ENCODE results near the gene UBE2V1. TPM values are rescaled to one million over a fixed set of nuclear protein-coding genes. Genes with fewer than 3 reads are reported as not detected.

UBE2V1 gene
- total RNA-seq, 3 donors from 2014 or later (not counting 1 experiment from before 2014, with no cell fraction given): 194 to 238 (median 236) TPM

DNA sequence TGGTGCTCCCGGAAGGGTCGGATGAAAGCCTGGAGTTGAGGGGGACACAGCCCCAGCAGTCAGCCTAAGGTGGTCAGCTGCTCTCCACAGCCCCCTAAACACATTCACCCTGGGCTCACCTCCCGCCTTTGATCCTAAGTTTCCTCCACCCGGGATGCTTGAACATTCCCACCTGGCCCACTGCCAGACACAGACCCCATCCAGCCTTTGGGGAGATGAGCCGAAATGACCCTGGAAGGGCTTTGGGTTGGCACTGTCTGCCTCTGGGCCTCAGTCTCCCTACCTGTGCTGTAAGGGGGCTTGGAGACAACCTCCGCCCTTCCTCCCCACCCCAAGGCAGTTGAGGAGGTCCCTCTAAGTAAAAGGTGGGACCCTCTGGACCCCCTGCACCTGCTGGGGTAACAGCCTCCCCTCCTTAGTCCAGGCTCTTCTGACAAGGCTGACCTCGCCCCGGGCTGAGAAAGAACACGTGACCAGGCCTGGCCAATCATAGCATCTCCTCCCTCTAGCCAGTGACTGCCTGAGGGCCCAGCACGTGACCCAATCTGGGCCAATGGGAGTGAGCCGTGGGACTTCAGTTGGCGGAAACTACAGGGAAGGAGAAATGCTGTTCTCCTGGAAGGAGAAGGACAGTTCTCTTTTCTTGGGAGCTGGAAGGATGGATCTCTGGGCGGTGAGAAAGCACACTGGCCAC lies 16.9 kb upstream of the UBE2V1 start:
- DNase-seq (no peak), ATAC-seq (no peak)
- H3K36me3 Mint-ChIP-seq: no peaks in the 10 kb centered on the region
- peaks cover 0 to 11% of the 10 kb centered on the region in 2 donors for H3K4me1 Mint-ChIP-seq
- no peak overlapping the region for H3K27ac Mint-ChIP-seq
- Histone ChIP-seq H3K9me3 (ENCODE audit: control insufficient read depth, insufficient read depth, low read length) (no peaks in the 10 kb centered on the region), H3K4me3 (ENCODE audit: low read length) (no peak overlapping the region), H3K4me1 (ENCODE audit: control insufficient read depth, insufficient read depth, low read length) (no peaks in the 10 kb centered on the region), H3K27ac (ENCODE audit: low read length) (no peak overlapping the region), H3K36me3 (ENCODE audit: control insufficient read depth, insufficient read depth, low read length) (peaks cover 52% of the 10 kb centered on the region), H3K27me3 (ENCODE audit: control insufficient read depth, insufficient read depth, low read length) (no peaks in the 10 kb centered on the region)
- WGBS (ENCODE audit: insufficient coverage): 98% methylated on average over 13 of the region's 13 CpGs
- H3K9me3 Mint-ChIP-seq: no peaks in the 10 kb centered on the region
- intact Hi-C loops (cut with micrococcal nuclease): no loop called here
- H3K4me3 Mint-ChIP-seq: no peak overlapping the region
- H3K27me3 Mint-ChIP-seq (ENCODE audit: low read depth in 2 of 2): no peaks in the 10 kb centered on the region
- TF ChIP-seq, protein P1, sequence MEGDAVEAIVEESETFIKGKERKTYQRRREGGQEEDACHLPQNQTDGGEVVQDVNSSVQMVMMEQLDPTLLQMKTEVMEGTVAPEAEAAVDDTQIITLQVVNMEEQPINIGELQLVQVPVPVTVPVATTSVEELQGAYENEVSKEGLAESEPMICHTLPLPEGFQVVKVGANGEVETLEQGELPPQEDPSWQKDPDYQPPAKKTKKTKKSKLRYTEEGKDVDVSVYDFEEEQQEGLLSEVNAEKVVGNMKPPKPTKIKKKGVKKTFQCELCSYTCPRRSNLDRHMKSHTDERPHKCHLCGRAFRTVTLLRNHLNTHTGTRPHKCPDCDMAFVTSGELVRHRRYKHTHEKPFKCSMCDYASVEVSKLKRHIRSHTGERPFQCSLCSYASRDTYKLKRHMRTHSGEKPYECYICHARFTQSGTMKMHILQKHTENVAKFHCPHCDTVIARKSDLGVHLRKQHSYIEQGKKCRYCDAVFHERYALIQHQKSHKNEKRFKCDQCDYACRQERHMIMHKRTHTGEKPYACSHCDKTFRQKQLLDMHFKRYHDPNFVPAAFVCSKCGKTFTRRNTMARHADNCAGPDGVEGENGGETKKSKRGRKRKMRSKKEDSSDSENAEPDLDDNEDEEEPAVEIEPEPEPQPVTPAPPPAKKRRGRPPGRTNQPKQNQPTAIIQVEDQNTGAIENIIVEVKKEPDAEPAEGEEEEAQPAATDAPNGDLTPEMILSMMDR (IDR thresholded peaks at IDR 0.05): no peak

DNA sequence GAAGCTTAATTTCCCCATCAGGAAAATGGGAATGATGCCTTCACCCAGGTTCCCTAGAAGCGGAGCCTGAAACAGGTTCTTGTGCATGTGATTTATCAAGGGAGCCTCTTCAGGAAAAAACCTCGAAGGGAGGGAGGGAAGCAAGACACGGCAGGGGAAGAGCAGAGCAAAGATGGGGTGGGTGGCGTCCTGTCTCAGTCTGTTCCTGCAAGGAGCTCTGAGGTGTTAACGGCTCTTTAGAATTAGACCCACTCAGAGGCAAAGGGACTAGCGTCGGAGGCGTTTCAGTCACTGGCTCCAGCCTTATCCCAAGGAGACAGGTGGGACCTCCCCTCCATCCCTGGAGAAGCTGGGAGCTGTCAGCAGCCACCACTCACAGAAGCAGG lies 15.6 kb upstream of the UBE2V1 start:
- TF ChIP-seq, protein P1 (IDR thresholded peaks at IDR 0.05): no peak
- intact Hi-C loops (cut with micrococcal nuclease): no loop called here
- Mint-ChIP-seq H3K36me3 (peaks cover 5% of the 10 kb centered on the region), H3K27ac (no peak overlapping the region), H3K27me3 (ENCODE audit: low read depth in 2 of 2) (no peaks in the 10 kb centered on the region), H3K9me3 (no peaks in the 10 kb centered on the region), H3K4me3 (no peak overlapping the region), H3K4me1 (peaks cover 0 to 11% of the 10 kb centered on the region in 2 donors)
- DNase-seq: no peak
- Histone ChIP-seq H3K27ac (ENCODE audit: low read length) (no peak overlapping the region), H3K36me3 (ENCODE audit: control insufficient read depth, insufficient read depth, low read length) (peaks cover 61% of the 10 kb centered on the region), H3K27me3 (ENCODE audit: control insufficient read depth, insufficient read depth, low read length) (no peaks in the 10 kb centered on the region), H3K4me3 (ENCODE audit: low read length) (no peak overlapping the region), H3K4me1 (ENCODE audit: control insufficient read depth, insufficient read depth, low read length) (no peaks in the 10 kb centered on the region), H3K9me3 (ENCODE audit: control insufficient read depth, insufficient read depth, low read length) (no peaks in the 10 kb centered on the region)
- no peak for ATAC-seq
- 96% methylated on average over 8 of the region's 8 CpGs for WGBS (ENCODE audit: insufficient coverage)

DNA sequence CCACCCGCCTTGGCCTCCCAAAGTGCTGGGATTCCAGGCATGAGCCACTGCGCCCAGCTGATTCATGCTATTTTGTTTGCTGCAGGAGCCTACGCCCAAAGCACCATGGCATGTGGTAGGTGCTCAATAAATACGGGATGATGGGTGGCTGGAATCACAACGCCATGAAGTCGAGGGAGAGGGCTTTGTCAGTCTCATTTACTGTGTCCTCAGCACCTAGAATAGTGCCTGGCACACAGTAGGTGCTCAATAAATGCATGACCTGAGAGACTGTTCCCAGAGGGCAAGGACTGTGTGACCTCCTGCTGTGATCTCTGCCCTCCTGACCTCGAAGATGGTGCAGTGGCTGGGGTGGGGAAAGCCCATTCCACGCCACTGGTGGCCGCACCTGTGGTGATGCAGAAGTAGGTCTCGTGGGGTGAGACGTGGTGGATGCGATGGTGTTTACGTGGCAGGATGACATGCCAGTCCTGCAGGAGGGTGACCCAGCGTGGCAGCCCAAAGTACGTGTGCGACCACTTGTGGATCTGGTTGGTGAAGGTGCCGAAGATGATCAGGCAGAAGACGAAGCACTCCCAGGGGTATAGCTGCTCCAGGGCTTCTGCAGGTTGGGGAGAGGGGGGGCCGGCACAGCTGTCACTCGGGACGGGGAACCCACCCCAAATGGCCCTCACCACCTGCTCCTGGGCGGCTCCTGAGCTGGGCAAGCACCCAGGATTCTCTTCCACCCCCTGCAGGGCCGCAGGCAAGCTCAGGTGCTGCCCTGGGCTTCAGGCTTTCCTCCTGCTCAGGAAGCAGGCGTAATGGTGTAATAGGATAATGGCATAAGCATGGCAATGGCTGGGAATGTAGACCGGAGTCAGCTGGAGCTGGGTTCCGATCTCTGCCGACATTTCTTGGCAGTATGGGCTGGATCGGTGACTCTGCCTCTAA lies 14.9 kb upstream of the UBE2V1 start:
- no peak for ATAC-seq
- Histone ChIP-seq H3K36me3 (ENCODE audit: control insufficient read depth, insufficient read depth, low read length) (peaks cover 61% of the 10 kb centered on the region), H3K4me1 (ENCODE audit: control insufficient read depth, insufficient read depth, low read length) (no peaks in the 10 kb centered on the region), H3K27ac (ENCODE audit: low read length) (no peak overlapping the region), H3K27me3 (ENCODE audit: control insufficient read depth, insufficient read depth, low read length) (no peaks in the 10 kb centered on the region), H3K4me3 (ENCODE audit: low read length) (no peak overlapping the region), H3K9me3 (ENCODE audit: control insufficient read depth, insufficient read depth, low read length) (no peaks in the 10 kb centered on the region)
- DNase-seq: no peak
- no peaks in the 10 kb centered on the region for H3K9me3 Mint-ChIP-seq
- H3K4me1 Mint-ChIP-seq: peaks cover 0 to 11% of the 10 kb centered on the region in 2 donors
- H3K27me3 Mint-ChIP-seq (ENCODE audit: low read depth in 2 of 2): no peaks in the 10 kb centered on the region
- TF ChIP-seq, protein P1 (IDR thresholded peaks at IDR 0.05): no peak
- peaks cover 8% of the 10 kb centered on the region for H3K36me3 Mint-ChIP-seq
- H3K27ac Mint-ChIP-seq: no peak overlapping the region
- H3K4me3 Mint-ChIP-seq: no peak overlapping the region
- intact Hi-C loops (cut with micrococcal nuclease): no loop called here
- WGBS (ENCODE audit: insufficient coverage): 94% methylated on average over 28 of the region's 28 CpGs
